Measurements from ENCODE around the gene FTCD.
"Not testable (repeated sequence)": the region's sequence is repeated elsewhere in the genome, so short reads cannot be mapped to it uniquely, and the experiment has no call there.

FTCD gene

GRCh38 chr21:46171996-46172862, 16.9 kb upstream of the FTCD start:
- DNase-seq (ENCODE audit: low read depth) = no peak

DNA sequence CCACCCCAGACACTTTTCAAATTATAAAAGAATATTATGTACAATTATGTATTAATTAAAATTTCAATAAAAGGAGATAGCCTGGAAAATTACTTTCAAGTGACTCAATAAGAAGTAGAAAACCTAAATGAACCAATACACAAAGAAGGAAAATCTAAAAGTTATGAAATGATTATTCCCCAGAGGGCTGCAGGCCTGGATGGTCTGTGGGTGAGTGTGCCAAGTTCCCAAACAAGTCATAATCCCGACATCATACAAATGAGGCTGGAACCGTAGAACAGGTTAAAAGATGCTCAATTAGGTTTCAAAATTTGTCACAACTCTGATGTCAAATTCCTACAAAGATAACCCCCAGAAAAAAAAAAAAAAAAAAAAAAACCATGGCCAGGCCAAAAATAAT, 16.2 kb upstream of the FTCD start:
- DNase-seq (ENCODE audit: low read depth) = no peak

DNA sequence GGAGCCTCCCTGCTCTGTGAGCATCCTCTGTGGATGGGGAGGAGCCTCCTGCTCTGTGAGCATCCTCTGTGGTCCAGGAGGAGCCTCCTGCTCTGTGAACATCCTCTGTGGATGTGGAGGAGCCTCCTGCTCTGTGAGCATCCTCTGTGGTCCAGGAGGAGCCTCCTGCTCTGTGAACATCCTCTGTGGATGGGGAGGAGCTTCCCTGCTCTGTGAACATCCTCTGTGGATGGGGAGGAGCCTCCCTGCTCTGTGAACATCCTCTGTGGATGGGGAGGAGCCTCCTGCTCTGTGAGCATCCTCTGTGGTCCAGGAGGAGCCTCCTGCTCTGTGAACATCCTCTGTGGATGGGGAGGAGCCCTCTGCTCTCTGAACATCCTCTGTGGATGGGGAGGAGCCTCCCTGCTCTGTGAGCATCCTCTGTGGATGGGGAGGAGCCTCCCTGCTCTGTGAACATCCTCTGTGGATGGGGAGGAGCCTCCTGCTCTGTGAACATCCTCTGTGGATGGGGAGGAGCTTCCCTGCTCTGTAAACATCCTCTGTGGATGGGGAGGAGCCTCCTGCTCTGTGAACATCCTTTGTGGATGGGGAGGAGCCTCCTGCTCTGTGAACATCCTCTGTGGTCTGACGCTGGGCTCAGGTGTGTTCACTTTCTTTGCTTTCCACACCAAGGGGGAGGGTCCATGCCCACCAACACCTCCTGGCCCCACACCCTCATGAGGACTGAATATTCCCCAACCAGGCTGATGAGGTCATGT, 15.2 kb upstream of the FTCD start:
- not testable (repeated sequence) for DNase-seq (ENCODE audit: low read depth)

DNA sequence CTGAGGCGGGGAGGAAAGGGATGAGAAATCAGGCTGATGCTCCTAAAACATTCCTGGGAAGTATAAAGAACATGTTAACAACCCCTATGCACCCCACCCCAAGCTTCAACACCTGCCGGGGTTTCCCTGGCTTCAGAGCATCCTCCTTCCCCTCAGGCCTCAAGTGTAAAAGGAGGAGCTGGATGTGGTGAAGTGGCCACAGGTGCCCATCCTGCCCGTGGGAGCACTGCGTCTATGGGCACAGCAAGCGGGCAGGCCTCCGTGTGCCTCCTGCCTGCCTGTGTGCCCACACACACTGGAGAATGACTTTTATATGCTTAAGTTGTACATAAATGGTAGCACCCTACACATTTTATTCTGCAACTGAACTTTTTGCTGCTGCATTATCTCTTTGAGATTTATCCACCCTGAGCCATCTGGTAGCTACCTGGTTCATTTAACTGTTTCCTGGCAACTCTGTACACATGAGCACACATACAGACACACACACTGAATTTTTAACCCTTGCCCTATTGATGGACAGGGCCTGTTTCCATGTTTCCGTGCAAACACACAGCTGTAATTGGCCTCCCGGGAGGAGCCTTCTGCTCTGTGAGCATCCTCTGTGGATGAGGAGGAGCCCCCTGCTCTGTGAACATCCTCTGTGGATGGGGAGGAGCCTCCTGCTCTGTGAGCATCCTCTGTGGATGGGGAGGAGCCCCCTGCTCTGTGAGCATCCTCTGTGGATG, 13.4 kb upstream of the FTCD start:
- no peak for DNase-seq (ENCODE audit: low read depth)

GRCh38 chr21:46168238-46168637, 12.9 kb upstream of the FTCD start:
- no peak for DNase-seq (ENCODE audit: low read depth)

- DNase-seq (ENCODE audit: low read depth) = no peak
Measured at GRCh38 chr21:46165098-46165497, 9.7 kb upstream of the FTCD start.

DNA sequence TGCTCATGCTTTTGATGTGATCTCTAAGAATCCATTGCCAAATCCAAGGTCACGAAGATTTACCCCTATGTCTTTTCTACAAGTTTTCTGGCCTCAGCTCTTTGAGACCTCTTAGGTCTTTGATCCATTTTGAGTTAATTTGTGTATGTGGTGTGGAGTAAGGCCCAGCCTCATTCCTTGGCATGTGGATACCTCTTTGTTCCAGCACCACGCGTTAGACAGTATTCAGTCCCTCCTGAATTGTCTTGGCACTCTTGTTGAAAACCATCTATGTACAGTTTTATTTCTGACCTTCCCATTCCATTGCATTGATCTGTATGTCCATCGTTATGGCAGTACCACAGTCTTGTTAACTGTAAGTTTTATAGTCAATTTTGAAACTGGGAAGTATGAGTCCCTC, 8.0 kb upstream of the FTCD start:
- DNase-seq (ENCODE audit: low read depth) = no peak

- DNase-seq (ENCODE audit: low read depth) = no peak
Measured at GRCh38 chr21:46161633-46162592, 6.5 kb upstream of the FTCD start.

DNA sequence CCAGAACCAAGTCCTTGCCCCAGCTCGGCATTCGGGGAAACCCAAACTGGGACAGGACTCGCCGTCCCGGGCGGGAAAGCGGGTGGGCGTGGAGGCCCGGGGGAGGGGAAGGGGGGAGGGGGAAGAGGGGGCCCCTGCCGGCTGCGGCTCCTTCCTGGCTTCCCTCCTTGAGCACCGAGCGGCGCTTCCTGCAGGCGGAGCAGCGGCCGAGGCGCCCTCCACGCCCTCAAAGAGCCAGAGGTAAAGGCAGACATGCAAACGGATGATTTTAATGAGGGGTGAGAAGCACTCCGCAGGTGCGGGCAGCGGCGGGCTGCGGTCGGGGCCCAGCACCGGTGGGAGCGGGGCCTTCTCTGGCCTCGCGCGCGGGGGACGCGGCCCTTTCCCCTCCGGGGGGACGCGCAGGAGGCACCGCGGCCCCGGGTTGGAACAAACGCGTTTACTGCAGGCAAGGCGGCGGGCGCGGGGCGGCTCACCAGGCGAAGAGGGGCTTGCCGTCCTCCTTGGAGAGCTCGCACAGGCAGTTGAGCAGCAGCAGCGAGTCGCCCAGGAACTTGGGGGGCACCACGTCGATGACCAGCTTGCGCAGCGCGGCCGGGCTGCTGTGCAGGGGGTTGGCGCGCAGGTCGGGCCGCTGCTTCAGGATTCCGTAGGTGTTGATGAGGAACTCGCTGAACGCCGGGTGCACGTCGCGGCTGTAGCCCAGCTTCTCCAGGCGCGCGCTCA, 5.7 kb upstream of the FTCD start:
- DNase-seq (ENCODE audit: low read depth) = no peak

DNA sequence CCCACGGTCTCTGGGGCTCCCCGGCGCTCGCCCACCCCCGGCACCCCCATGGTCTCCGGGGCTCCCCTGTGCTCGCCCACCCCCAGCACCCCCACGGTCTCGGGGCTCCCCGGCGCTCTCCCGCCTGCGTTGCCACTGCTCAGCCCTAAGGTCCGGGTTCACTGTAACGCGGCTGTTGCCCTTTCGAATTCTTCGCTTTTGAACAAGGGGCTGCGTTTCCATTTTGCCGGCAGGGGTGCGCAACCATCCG, 5.2 kb upstream of the FTCD start:
- no peak for DNase-seq (ENCODE audit: low read depth)

- no peak for DNase-seq (ENCODE audit: low read depth)
Measured at GRCh38 chr21:46159841-46160656, 4.7 kb upstream of the FTCD start.

DNA sequence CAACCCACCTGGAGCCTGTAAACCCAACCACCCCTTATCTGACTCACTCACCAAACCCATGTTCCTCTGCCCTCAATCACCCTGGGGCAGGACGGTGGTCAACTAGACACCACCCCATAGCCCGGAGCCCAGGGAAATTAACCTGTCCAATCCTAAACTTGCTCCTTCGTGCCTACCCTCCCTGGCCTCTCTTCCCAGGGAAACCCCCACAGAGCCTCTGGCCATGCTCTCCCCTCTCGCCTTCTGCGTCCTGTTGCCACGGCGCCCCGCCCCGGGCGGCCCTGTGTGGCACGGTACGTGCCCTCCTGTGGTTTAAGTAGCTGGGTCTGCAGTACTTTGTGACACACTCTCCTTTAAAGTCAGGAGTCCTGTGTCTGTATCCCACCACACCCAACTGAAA, 4.0 kb upstream of the FTCD start:
- no peak for DNase-seq (ENCODE audit: low read depth)

GRCh38 chr21:46158666-46159300, 3.4 kb upstream of the FTCD start:
- DNase-seq (ENCODE audit: low read depth) = no peak

DNA sequence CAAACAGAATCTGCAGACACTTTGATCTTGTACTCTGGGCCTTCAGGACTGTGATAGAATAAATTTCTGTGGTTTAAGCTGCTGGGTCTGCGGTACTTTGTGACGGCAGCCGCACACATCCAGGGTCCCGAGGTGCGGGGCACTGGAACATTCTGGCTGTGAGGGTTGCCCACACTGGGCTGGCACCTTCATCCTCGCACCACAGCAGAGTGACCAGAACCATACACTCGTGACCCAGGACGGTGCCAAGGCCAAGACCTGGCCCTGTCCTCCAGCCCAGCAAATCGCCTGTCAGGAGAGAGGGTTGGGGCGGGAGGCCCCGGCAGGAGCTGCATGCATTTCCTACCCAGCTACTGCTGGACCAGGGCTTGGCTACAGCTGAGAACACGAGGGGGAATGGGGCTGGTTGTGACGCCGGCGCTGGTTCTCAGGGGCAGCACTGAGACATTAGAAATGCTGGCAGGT, 2.6 kb upstream of the FTCD start:
- no peak for DNase-seq (ENCODE audit: low read depth)

DNA sequence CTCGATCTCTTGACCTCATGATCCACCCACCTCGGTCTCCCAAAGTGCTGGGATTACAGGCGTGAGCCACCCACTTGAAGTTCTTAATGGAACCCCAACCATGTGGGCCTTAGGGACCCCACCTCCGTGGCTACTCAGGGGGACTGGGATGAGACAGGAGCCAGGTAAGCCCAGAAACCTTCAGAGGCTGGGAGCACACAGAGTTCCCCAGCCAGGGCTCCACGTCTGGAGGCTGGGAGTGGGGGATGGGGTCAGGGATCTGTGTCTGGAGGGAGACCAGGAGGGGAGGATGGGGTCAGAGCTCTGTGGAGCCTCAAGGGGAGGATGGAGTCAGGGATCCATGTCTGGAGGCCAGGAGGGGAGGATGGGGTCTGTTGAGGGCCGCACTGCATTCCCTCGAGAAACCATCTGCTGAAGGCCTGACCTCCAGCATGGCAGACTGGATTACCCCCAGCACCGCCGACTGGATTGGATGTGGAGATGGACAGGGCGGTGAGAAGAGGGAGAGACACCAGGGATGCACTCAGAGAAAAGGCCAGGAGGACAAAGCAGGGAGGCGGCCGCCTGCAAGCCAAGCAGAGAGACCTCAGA, 2.1 kb upstream of the FTCD start:
- no peak for DNase-seq (ENCODE audit: low read depth)

- no peak for DNase-seq (ENCODE audit: low read depth)
Measured at GRCh38 chr21:46156678-46157077, 1.3 kb upstream of the FTCD start.

GRCh38 chr21:46156378-46156645, 933 bp upstream of the FTCD start:
- DNase-seq (ENCODE audit: low read depth) = no peak

DNA sequence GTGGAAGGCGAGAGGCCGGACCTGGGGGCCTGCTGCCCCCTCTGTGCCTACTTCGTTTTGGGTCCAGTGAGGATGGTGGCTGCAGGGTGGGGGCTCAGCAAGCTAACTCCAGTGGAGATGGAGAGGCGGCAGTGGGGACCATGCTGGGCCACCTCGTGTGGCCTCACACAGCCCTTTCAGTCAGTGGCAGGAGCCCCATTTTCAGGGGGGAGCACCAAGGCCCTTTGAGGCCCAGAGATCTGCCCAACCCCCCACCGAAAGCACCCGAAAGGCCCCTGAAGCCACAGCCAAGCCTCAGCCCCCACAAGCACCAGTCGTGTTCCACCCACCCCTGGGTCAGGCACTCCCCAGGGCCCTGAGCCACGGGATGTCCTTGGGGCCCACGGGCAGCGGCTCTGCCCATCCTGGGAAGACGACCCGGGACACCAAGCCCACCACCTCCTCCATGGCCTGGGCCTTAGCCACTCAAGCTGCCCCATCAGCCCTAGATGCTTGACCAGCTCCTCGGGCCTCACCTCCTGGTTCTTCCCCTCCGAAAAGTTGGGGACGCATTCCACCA, 345 bp downstream of the FTCD start:
- no peak for DNase-seq (ENCODE audit: low read depth)
